HL-60 (cell line): ENCODE data around the gene OR2H2.

Experiments used
- DNase-seq, 2 experiments: peaks; one replicate each; pipeline ENCODE4 v3.0.0-alpha.2; 2010 to 2020; ENCODE audit warnings: low read depth in 1 of 2, low spot score in 1 of 2
- H3K27ac ChIP-seq: fragments of 250-450 bp; sonication (Bioruptor Pico); replicated peaks from 2 replicates; pipeline ENCODE4 v1.5.1; 2020; ENCODE audit warnings: mild to moderate bottlenecking, moderate library complexity
- H3K27me3 ChIP-seq: fragments of 250-450 bp; sonication (Bioruptor Pico); 2 replicates; pipeline ENCODE4 v1.5.1; 2021; ENCODE audit warnings: mild to moderate bottlenecking, moderate library complexity; ENCODE audit not compliant: insufficient read depth, poor library complexity, severe bottlenecking
- H3K4me3 ChIP-seq: replicated peaks from 2 replicates; pipeline ENCODE4 v1.5.1; 2011; ENCODE audit warnings: mild to moderate bottlenecking, control low read depth, low read length; ENCODE audit not compliant: insufficient read depth
- CTCF ChIP-seq: IDR thresholded peaks from one replicate; pipeline ENCODE4 v1.5.1; 2011; ENCODE audit warnings: low read length, control low read depth, inconsistent platforms; ENCODE audit not compliant: insufficient read depth
- GABPA ChIP-seq: IDR thresholded peaks from 2 replicates; pipeline ENCODE4 v1.6.1; 2012; ENCODE audit warnings: low read depth
- POLR2AphosphoS5 ChIP-seq: IDR thresholded peaks from 2 replicates; pipeline ENCODE4 v1.6.1; 2012; ENCODE audit warnings: low read depth
- REST ChIP-seq: IDR thresholded peaks from 2 replicates; pipeline ENCODE4 v1.6.1; 2012; ENCODE audit warnings: low read depth; ENCODE audit not compliant: insufficient replicate concordance
- SPI1 ChIP-seq: IDR thresholded peaks from 2 replicates; pipeline ENCODE4 v1.6.1; 2012; ENCODE audit warnings: low read depth, mild to moderate bottlenecking, borderline replicate concordance

Gene OR2H2

GRCh38 chr6:29561091-29561490 lies 23.8 kb upstream of the OR2H2 start:
- Histone ChIP-seq H3K4me3 (no peak overlapping the region), H3K27ac (no peak overlapping the region), H3K27me3 (no peaks in the 10 kb centered on the region)
- no peak for DNase-seq
- TF ChIP-seq SPI1 (no peak), CTCF (no peak), GABPA (no peak), POLR2AphosphoS5 (no peak)

- TF ChIP-seq SPI1 = no peak
- no peak for TF ChIP-seq POLR2AphosphoS5
- no peak for TF ChIP-seq GABPA
- no peak for TF ChIP-seq REST
- no peak overlapping the region for H3K27ac ChIP-seq
- H3K4me3 ChIP-seq = no peak overlapping the region
- no peaks in the 10 kb centered on the region for H3K27me3 ChIP-seq
- no peak for DNase-seq
These were observed 23.2 kb upstream of the OR2H2 start for GRCh38 chr6:29561606-29562181.

- Histone ChIP-seq H3K27ac (no peak overlapping the region), H3K27me3 (no peaks in the 10 kb centered on the region), H3K4me3 (no peak overlapping the region)
- no peak for DNase-seq
- no peak for TF ChIP-seq POLR2AphosphoS5
- TF ChIP-seq CTCF = no peak
- TF ChIP-seq GABPA = no peak
- no peak for TF ChIP-seq SPI1
These were observed 21.4 kb upstream of the OR2H2 start for GRCh38 chr6:29563435-29563965.

- no peak overlapping the region for H3K27ac ChIP-seq
- H3K27me3 ChIP-seq = no peaks in the 10 kb centered on the region
- H3K4me3 ChIP-seq = no peak overlapping the region
- TF ChIP-seq SPI1 = no peak
- no peak for TF ChIP-seq GABPA
- no peak for TF ChIP-seq REST
- TF ChIP-seq CTCF = no peak
- TF ChIP-seq POLR2AphosphoS5 = no peak
- DNase-seq = no peak
These were observed 20.0 kb upstream of the OR2H2 start for GRCh38 chr6:29564875-29565274.
